PC-3 (cell line): ENCODE measurements around the gene KLHL40. TPM values are rescaled to one million over a fixed set of nuclear protein-coding genes. Genes with fewer than 3 reads are reported as not detected.

Source experiments
- ATAC-seq: fragments of 200-7000 bp; cut with Tn5 transposase; 2 replicates; pipeline ENCODE4 v1.9.1; 2020; ENCODE audit warnings: mild to moderate bottlenecking, moderate library complexity
- BruUV-seq: library from RNA; stranded (reverse); fragments of 400-500 nt; replicated peaks from 2 replicates; lab custom pipeline; 2021; lab: Mats Ljungman, UMichigan
- CTCF ChIA-PET: fragments of 300-600 bp; sonication (Branson Sonifier 250); formaldehyde crosslinking; loops from one replicate; lab custom pipeline; 2022; ENCODE audit warnings: antibody characterized with exemption; lab: Charles Lee
- POLR2A ChIA-PET: fragments of 300-600 bp; sonication (Branson Sonifier 250); formaldehyde crosslinking; loops from one replicate; lab custom pipeline; 2022; ENCODE audit warnings: antibody characterized with exemption; ENCODE audit not compliant: unreplicated experiment; lab: Charles Lee
- DNase-seq: peaks from one replicate; pipeline ENCODE4 v3.0.0-alpha.2; 2015
- H2AFZ ChIP-seq: fragments of 300-600 bp; sonication (generic); 2 replicates; pipeline ENCODE4 v1.6.0; 2016; ENCODE audit warnings: antibody characterized with exemption, low read length
- H3F3A ChIP-seq: fragments of 300-600 bp; sonication (generic); one replicate; pipeline ENCODE4 v1.6.0; 2017; ENCODE audit warnings: antibody characterized with exemption, low read length, control low read depth, mild to moderate bottlenecking; ENCODE audit not compliant: unreplicated experiment
- H3K27ac ChIP-seq: fragments of 300-600 bp; sonication (generic); 2 replicates; pipeline ENCODE4 v1.5.1; 2016; ENCODE audit warnings: mild to moderate bottlenecking, low read length
- H3K27me3 ChIP-seq: fragments of 300-600 bp; sonication (generic); 2 replicates; pipeline ENCODE4 v1.6.1; 2016; ENCODE audit warnings: low read length, mixed read lengths
- H3K36me3 ChIP-seq: fragments of 300-600 bp; sonication (generic); 2 replicates; pipeline ENCODE4 v1.6.1; 2016; ENCODE audit warnings: low read depth, mixed run types, low read length, mixed read lengths
- H3K4me1 ChIP-seq: fragments of 300-600 bp; sonication (generic); 2 replicates; pipeline ENCODE4 v1.5.1; 2016; ENCODE audit warnings: low read length; ENCODE audit not compliant: insufficient read depth
- H3K4me2 ChIP-seq: fragments of 300-600 bp; sonication (generic); 2 replicates; pipeline ENCODE4 v1.6.0; 2016; ENCODE audit warnings: low read length
- H3K4me3 ChIP-seq: fragments of 300-600 bp; sonication (generic); 2 replicates; pipeline ENCODE4 v1.5.1; 2016; ENCODE audit warnings: mild to moderate bottlenecking, low read length, mixed read lengths
- H3K79me2 ChIP-seq: fragments of 300-600 bp; sonication (generic); 2 replicates; pipeline ENCODE4 v1.6.1; 2017; ENCODE audit warnings: low read length, mixed read lengths
- H3K9ac ChIP-seq: fragments of 300-600 bp; sonication (generic); 2 replicates; pipeline ENCODE4 v1.6.0; 2016; ENCODE audit warnings: mild to moderate bottlenecking, low read length
- H3K9me2 ChIP-seq: fragments of 300-600 bp; sonication (generic); replicated peaks from 2 replicates; pipeline ENCODE4 v1.6.1; 2016; ENCODE audit warnings: mixed run types, low read length, mixed read lengths
- H3K9me3 ChIP-seq: fragments of 300-600 bp; sonication (generic); 2 replicates; pipeline ENCODE4 v1.6.1; 2016; ENCODE audit warnings: low read length, mixed read lengths
- H4K20me1 ChIP-seq: fragments of 300-600 bp; sonication (generic); 2 replicates; pipeline ENCODE4 v1.6.1; 2016; ENCODE audit warnings: low read length, mixed read lengths
- CTCF ChIP-seq: fragments of 300-600 bp; sonication (generic); conservative IDR thresholded peaks from 2 replicates; pipeline ENCODE4 v1.5.1; 2017; ENCODE audit warnings: antibody characterized with exemption, low read depth, mild to moderate bottlenecking, low read length
- EZH2 ChIP-seq: fragments of 300-600 bp; sonication (generic); IDR thresholded peaks from one replicate; pipeline ENCODE4 v1.6.1; 2017; ENCODE audit warnings: antibody characterized with exemption, mild to moderate bottlenecking, low read length; ENCODE audit not compliant: unreplicated experiment
- EZH2phosphoT487 ChIP-seq: fragments of 300-600 bp; sonication (generic); IDR thresholded peaks from 2 replicates; pipeline ENCODE4 v1.6.1; 2018; ENCODE audit warnings: mild to moderate bottlenecking, antibody characterized with exemption, low read length, borderline replicate concordance
- intact Hi-C: fragments of 100-400 bp; cut with micrococcal nuclease; formaldehyde crosslinking; loops from 2 replicates; pipeline ENCODE4 v1.9.0; 2023
- total RNA-seq: library from RNA; depleted of rRNA; stranded (reverse); fragments of >200 nt; gene quantifications from 2 replicates; pipeline ENCODE4 v1.2.3, GENCODE V29; 2014

Gene KLHL40
- total RNA-seq, 1 experiment from 2014 or later, result not detected

GRCh38 chr3:42675909-42676308, 9.4 kb upstream of the KLHL40 start:
- Histone ChIP-seq H3K36me3 (no peaks in the 10 kb centered on the region), H3K4me2 (no peak overlapping the region), H3K79me2 (no peaks in the 10 kb centered on the region), H2AFZ (no peak overlapping the region), H3K9ac (no peak overlapping the region), H3K9me2 (no peaks in the 10 kb centered on the region), H3K27ac (no peak overlapping the region), H3K9me3 (peaks cover 3% of the 10 kb centered on the region; the same call in 1 of the 2 replicates), H3K27me3 (no peaks in the 10 kb centered on the region), H4K20me1 (no peaks in the 10 kb centered on the region), H3K4me1 (no peaks in the 10 kb centered on the region; the same call in 1 of the 2 replicates), H3F3A (no peaks in the 10 kb centered on the region), H3K4me3 (no peak overlapping the region)
- DNase-seq, result no peak
- ATAC-seq, result no peak
- no peak for TF ChIP-seq EZH2phosphoT487
- TF ChIP-seq CTCF, result no peak
- TF ChIP-seq EZH2, result no peak
- ChIA-PET POLR2A (no interaction called here), CTCF (no interaction called here)
- intact Hi-C loops, result no loop called here
- no TSS peak for BruUV-seq

GRCh38 chr3:42678447-42678846, 6.9 kb upstream of the KLHL40 start:
- peaks cover 3% of the 10 kb centered on the region; the same call in 1 of the 2 replicates for H3K9me3 ChIP-seq
- H3K79me2 ChIP-seq, result no peaks in the 10 kb centered on the region
- ChIA-PET POLR2A (no interaction called here), CTCF (no interaction called here)
- no peak overlapping the region for H3K9ac ChIP-seq
- H3K4me2 ChIP-seq, result no peak overlapping the region
- intact Hi-C loops, result no loop called here
- no peaks in the 10 kb centered on the region for H3K27me3 ChIP-seq
- no peak overlapping the region for H2AFZ ChIP-seq
- no peaks in the 10 kb centered on the region for H3K36me3 ChIP-seq
- H4K20me1 ChIP-seq, result no peaks in the 10 kb centered on the region
- no TSS peak for BruUV-seq
- peaks cover 3% of the 10 kb centered on the region for H3K4me1 ChIP-seq
- H3F3A ChIP-seq, result no peaks in the 10 kb centered on the region
- DNase-seq, result no peak
- TF ChIP-seq EZH2 (no peak), CTCF (no peak), EZH2phosphoT487 (no peak)
- ATAC-seq, result no peak
- H3K27ac ChIP-seq, result no peak overlapping the region
- no peaks in the 10 kb centered on the region for H3K9me2 ChIP-seq
- H3K4me3 ChIP-seq, result no peak overlapping the region

- no peak overlapping the region for H2AFZ ChIP-seq
- no peaks in the 10 kb centered on the region for H3K27me3 ChIP-seq
- no peak overlapping the region for H3K9ac ChIP-seq
- no peak overlapping the region for H3K4me3 ChIP-seq
- peaks cover 3% of the 10 kb centered on the region; the same call in 1 of the 2 replicates for H3K9me3 ChIP-seq
- POLR2A ChIA-PET, result no interaction called here
- H4K20me1 ChIP-seq, result no peaks in the 10 kb centered on the region
- no peaks in the 10 kb centered on the region for H3K79me2 ChIP-seq
- H3K4me1 ChIP-seq, result peaks cover 15% of the 10 kb centered on the region
- H3K36me3 ChIP-seq, result no peaks in the 10 kb centered on the region
- TF ChIP-seq EZH2phosphoT487, result no peak
- TF ChIP-seq CTCF, result no peak
- no peak for TF ChIP-seq EZH2
- no TSS peak for BruUV-seq
- no peak overlapping the region for H3K4me2 ChIP-seq
- no peak overlapping the region for H3K27ac ChIP-seq
- no peaks in the 10 kb centered on the region for H3F3A ChIP-seq
- intact Hi-C loops, result no loop called here
- H3K9me2 ChIP-seq, result no peaks in the 10 kb centered on the region
- CTCF ChIA-PET, result no interaction called here
- no peak for ATAC-seq
- DNase-seq, result no peak
Observed at GRCh38 chr3:42680271-42680670, 5.1 kb upstream of the KLHL40 start.
